GM19395 (cell line): ENCODE results near the gene NCK2.
A peak's percentile ranks its signal among the peaks of the same experiment; 100 is the strongest.

ENCODE experiments used
- ATAC-seq: cut with Tn5 transposase; IDR thresholded peaks from one replicate; pipeline ENCODE4 v1.9.1; 2021; ENCODE audit warnings: mild to moderate bottlenecking, moderate library complexity; ENCODE audit not compliant: unreplicated experiment

NCK2 gene

GRCh38 chr2:105774781-105775337 is 30.1 kb downstream of the NCK2 start:
- ATAC-seq: no peak

- peak; percentile 50 for ATAC-seq
These were observed 31.3 kb downstream of the NCK2 start for GRCh38 chr2:105775809-105776559.

GRCh38 chr2:105776560-105776928 is 31.8 kb downstream of the NCK2 start:
- ATAC-seq: peak; percentile 48

- peak; percentile 41 for ATAC-seq
These were observed 32.3 kb downstream of the NCK2 start for GRCh38 chr2:105777031-105777482.

GRCh38 chr2:105777506-105778055 is 32.9 kb downstream of the NCK2 start:
- no peak for ATAC-seq

- no peak for ATAC-seq
These were observed 33.4 kb downstream of the NCK2 start for GRCh38 chr2:105778080-105778607.

- ATAC-seq: no peak
These were observed 34.7 kb downstream of the NCK2 start for GRCh38 chr2:105779394-105779793.

GRCh38 chr2:105780606-105781005 is 35.9 kb downstream of the NCK2 start:
- ATAC-seq: no peak

- ATAC-seq: no peak
These were observed 36.7 kb downstream of the NCK2 start for GRCh38 chr2:105781274-105781978.

- no peak for ATAC-seq
These were observed 37.4 kb downstream of the NCK2 start for GRCh38 chr2:105782123-105782522.

GRCh38 chr2:105782646-105783045 is 37.9 kb downstream of the NCK2 start:
- no peak for ATAC-seq

- ATAC-seq: no peak
These were observed 38.5 kb downstream of the NCK2 start for GRCh38 chr2:105783151-105783738.

GRCh38 chr2:105783972-105784371 is 39.3 kb downstream of the NCK2 start:
- ATAC-seq: no peak

GRCh38 chr2:105784589-105784988 is 39.9 kb downstream of the NCK2 start:
- ATAC-seq: no peak

GRCh38 chr2:105785095-105785847 is 40.6 kb downstream of the NCK2 start:
- ATAC-seq: no peak

GRCh38 chr2:105786231-105787230 is 41.8 kb downstream of the NCK2 start:
- no peak for ATAC-seq

- no peak for ATAC-seq
These were observed 42.9 kb downstream of the NCK2 start for GRCh38 chr2:105787376-105788318.

GRCh38 chr2:105788670-105789290 is 44.1 kb downstream of the NCK2 start:
- no peak for ATAC-seq
